Calu3 (cell line): ENCODE data around the gene ARHGDIA. TPM values are rescaled to one million over a fixed set of nuclear protein-coding genes. Genes with fewer than 3 reads are reported as not detected.

Source experiments
- BruUV-seq: library from RNA; stranded (reverse); fragments of 400-500 nt; replicated peaks from 2 replicates; lab custom pipeline; 2021; lab: Mats Ljungman, UMichigan
- CTCF ChIA-PET: fragments of 300-600 bp; sonication (Branson Sonifier 250); formaldehyde crosslinking; loops from one replicate; lab custom pipeline; 2022; ENCODE audit warnings: antibody characterized with exemption; lab: Charles Lee
- DNase-seq: peaks from one replicate; pipeline ENCODE4 v3.0.0; 2022
- H3K27ac Mint-ChIP-seq: one replicate; pipeline ENCODE4 v1.8.0; 2022; ENCODE audit warnings: mixed read lengths; ENCODE audit not compliant: unreplicated experiment
- H3K27me3 Mint-ChIP-seq: one replicate; pipeline ENCODE4 v1.8.0; 2022; ENCODE audit warnings: mixed read lengths; ENCODE audit not compliant: unreplicated experiment
- H3K36me3 Mint-ChIP-seq: one replicate; pipeline ENCODE4 v1.8.0; 2022; ENCODE audit warnings: mild to moderate bottlenecking, moderate library complexity, mixed read lengths; ENCODE audit not compliant: insufficient read depth, unreplicated experiment
- H3K4me1 Mint-ChIP-seq: one replicate; pipeline ENCODE4 v1.8.0; 2022; ENCODE audit warnings: mild to moderate bottlenecking, low read depth, mixed read lengths; ENCODE audit not compliant: unreplicated experiment
- H3K4me3 Mint-ChIP-seq: one replicate; pipeline ENCODE4 v1.8.0; 2022; ENCODE audit warnings: mild to moderate bottlenecking, low read depth, moderate library complexity, mixed read lengths; ENCODE audit not compliant: unreplicated experiment
- H3K9me3 Mint-ChIP-seq: one replicate; pipeline ENCODE4 v1.8.0; 2022; ENCODE audit warnings: low read depth, mixed read lengths; ENCODE audit not compliant: unreplicated experiment
- intact Hi-C: fragments of 100-400 bp; cut with micrococcal nuclease; formaldehyde crosslinking; loops from one replicate; pipeline ENCODE4 v1.10.0; 2022; ENCODE audit not compliant: unreplicated experiment
- total RNA-seq: library from RNA; stranded (reverse); gene quantifications from 2 replicates; pipeline ENCODE4 v1.2.3, GENCODE V29; 2022
- TF ChIP-seq, protein P1 (sequence below): fragments of 200-600 bp; IDR thresholded peaks from one replicate; pipeline ENCODE4 v1.8.0; 2022; ENCODE audit warnings: antibody characterized with exemption; ENCODE audit not compliant: unreplicated experiment

ARHGDIA gene
- total RNA-seq, 1 experiment from 2014 or later, result 273 TPM

DNA sequence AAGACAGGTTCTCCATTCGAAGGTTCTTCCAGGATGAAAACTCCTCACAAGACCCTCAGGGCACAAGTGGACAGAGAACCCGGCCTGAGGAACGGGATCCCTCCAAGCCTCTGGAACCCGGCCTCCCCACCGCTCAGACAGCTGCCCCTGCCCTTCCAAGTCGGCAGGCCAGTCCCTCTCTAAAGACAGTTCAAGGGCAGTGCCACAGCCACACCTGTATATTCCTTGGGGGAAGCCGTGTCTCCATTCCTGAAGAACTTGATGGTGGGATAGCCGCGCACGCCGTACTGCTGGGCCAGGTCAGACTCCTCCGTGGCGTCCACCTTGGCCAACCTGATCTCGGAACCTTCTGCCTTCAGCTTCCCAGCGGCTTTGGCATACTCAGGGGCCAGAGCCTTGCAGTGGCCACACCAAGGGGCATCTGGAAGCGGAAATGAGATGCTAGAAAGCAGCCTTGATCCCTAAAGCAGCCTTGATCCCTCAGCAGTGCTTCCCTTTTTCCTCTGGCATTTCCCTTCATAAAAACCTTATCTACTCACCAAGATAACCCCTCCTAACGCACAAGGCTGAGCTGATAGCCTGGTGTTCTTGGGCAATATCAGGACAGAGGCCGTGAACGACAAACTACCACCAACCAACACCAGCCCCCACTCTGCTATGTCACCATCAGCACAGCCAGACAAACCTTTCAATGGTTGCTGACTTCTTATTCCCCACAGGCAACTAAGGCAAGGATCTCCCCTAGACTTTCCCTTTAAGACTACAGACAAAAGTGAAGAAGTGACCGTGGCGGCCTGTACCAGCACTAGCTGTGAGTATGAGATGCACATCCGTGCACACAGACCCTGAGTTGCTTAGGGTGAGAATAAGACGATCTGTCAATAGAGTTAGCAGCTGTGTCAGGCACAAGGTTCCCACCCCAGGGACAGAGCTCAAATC, 11.9 kb downstream of the ARHGDIA start:
- peaks cover 95% of the 10 kb centered on the region for H3K36me3 Mint-ChIP-seq
- peak overlapping the region; percentile 99 for H3K4me3 Mint-ChIP-seq
- BruUV-seq, result TSS peak; percentile 42
- H3K4me1 Mint-ChIP-seq, result peaks cover 20% of the 10 kb centered on the region
- TF ChIP-seq, protein P1, sequence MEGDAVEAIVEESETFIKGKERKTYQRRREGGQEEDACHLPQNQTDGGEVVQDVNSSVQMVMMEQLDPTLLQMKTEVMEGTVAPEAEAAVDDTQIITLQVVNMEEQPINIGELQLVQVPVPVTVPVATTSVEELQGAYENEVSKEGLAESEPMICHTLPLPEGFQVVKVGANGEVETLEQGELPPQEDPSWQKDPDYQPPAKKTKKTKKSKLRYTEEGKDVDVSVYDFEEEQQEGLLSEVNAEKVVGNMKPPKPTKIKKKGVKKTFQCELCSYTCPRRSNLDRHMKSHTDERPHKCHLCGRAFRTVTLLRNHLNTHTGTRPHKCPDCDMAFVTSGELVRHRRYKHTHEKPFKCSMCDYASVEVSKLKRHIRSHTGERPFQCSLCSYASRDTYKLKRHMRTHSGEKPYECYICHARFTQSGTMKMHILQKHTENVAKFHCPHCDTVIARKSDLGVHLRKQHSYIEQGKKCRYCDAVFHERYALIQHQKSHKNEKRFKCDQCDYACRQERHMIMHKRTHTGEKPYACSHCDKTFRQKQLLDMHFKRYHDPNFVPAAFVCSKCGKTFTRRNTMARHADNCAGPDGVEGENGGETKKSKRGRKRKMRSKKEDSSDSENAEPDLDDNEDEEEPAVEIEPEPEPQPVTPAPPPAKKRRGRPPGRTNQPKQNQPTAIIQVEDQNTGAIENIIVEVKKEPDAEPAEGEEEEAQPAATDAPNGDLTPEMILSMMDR, result no peak
- H3K27ac Mint-ChIP-seq, result peak overlapping the region; percentile 96
- no peaks in the 10 kb centered on the region for H3K27me3 Mint-ChIP-seq
- no peaks in the 10 kb centered on the region for H3K9me3 Mint-ChIP-seq
- intact Hi-C loops, result no loop called here
- no peak for DNase-seq
- CTCF ChIA-PET, result interaction anchor here (0.6 kb wide), 2 partner anchors 10 to 16 kb away, joined by 3 read pairs; no protein-coding TSS in a partner anchor

DNA sequence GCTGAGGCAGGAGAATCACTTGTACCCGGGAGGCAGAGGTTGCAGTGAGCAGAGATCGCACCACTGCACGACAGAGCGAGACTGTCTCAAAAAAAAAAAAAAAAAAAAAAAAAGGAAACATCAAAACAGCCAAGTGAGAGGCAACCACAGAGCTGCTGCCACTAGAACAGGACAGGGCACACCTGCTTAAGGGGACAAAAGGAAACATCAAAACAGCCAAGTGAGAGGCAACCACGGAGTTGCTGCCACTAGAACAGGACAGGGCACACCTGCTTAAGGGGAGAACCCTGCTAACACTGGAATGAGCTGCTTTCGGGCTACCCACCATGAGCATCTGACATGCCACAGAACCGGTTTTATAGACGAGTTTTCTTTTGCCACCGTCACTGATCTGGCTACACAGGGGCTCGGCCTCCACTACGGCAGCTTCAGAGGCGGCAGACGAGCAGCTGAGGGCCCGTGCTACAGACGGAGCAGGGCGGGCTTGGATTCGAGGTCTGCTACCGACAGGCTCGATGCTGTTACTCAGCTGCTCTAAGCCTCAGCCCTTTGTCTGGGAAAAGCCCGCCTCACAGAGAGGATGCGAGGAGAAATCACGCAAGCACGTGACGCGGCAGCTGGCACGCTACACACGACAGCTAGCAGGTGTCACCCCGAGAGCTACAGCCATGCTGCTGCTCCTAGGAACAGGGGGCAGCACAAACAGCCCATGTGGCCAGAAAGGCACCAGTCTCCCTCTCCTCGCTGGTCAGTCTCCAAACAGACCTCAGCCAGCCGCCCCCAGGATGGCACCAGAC, 12.8 kb downstream of the ARHGDIA start:
- Mint-ChIP-seq H3K4me3 (peak overlapping the region; percentile 99), H3K4me1 (peaks cover 18% of the 10 kb centered on the region), H3K27ac (no peak overlapping the region), H3K9me3 (no peaks in the 10 kb centered on the region), H3K27me3 (no peaks in the 10 kb centered on the region), H3K36me3 (peaks cover 98% of the 10 kb centered on the region)
- DNase-seq, result no peak
- intact Hi-C loops, result no loop called here
- CTCF ChIA-PET, result interaction anchor here (0.6 kb wide), 1 partner anchor 17 kb away, joined by 3 read pairs; no protein-coding TSS in a partner anchor
- TF ChIP-seq, protein P1, result no peak
- BruUV-seq, result no TSS peak

DNA sequence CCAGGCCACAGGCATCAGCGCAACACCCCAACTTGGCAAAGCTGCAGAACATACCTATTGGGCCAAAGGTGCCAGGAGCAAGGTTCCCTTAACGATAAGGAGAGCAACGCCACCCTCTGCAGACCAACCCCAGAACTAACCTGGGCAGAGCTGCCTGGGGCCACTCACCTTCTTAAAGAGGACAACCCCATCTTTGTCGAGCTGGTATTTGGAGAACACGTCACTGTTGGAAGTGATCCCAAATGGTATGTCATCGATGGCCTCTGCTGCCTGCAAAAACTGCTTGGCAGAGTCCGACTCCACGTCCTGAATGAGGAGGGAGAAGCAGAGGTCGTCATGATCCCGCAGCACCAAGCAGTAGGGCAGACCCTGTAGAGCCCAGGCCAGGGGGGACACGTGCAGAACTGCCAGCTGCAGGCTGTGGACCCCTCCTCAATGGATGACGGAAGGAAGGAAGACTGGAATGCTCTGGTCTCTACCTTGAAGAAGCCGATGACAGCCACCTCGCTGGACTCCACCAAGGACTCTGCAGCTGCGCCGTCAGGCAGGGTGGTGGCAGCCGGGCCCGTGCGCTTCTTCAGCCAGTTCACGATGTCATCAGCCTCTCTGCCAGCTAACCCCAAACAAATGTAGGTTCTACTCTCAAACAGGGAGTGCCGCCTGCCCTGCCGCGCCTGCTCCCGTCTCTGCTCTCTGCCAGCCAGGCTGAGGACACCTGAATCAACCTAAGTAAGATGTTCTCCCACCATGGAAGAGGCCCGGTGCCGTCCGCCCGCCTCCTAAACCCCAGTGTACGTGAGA, 16.0 kb downstream of the ARHGDIA start:
- Mint-ChIP-seq H3K9me3 (no peaks in the 10 kb centered on the region), H3K4me3 (no peak overlapping the region), H3K4me1 (peaks cover 7% of the 10 kb centered on the region), H3K27ac (no peak overlapping the region), H3K36me3 (peaks cover 99% of the 10 kb centered on the region), H3K27me3 (no peaks in the 10 kb centered on the region)
- no TSS peak for BruUV-seq
- TF ChIP-seq, protein P1, result no peak
- no peak for DNase-seq
- CTCF ChIA-PET, result interaction anchor here (1.1 kb wide), 1 partner anchor 119 kb away, joined by 3 read pairs; no protein-coding TSS in a partner anchor
- intact Hi-C loops, result no loop called here

DNA sequence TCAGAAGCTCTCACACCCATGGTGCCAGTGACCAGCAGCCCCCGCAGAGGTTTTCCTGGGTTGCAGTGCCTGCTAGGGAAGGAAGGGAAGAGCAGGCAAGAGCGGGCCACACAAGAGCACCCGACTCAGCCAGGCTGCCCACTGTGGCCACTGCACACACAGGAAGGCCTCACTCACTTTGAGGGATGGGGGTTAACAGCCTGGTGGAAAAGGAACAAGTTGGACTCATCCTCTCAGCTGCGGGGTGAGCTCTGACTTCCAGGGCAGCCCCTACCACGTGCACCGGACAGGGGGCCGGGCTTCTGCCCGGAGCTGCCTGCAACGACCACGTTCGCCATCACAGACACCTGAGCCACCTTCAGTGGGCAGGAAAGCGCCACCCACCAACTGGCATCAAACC, 18.9 kb downstream of the ARHGDIA start:
- Mint-ChIP-seq H3K4me3 (no peak overlapping the region), H3K36me3 (peaks cover 91% of the 10 kb centered on the region), H3K4me1 (no peaks in the 10 kb centered on the region), H3K27me3 (no peaks in the 10 kb centered on the region), H3K9me3 (no peaks in the 10 kb centered on the region), H3K27ac (no peak overlapping the region)
- intact Hi-C loops, result no loop called here
- DNase-seq, result no peak
- no TSS peak for BruUV-seq
- CTCF ChIA-PET, result interaction anchor here (0.6 kb wide), 1 partner anchor 141 kb away, joined by 3 read pairs; no protein-coding TSS in a partner anchor
- TF ChIP-seq, protein P1, result no peak
